ENCODE data around the gene BCL2A1. TPM values are rescaled to one million over a fixed set of nuclear protein-coding genes. Genes with fewer than 3 reads are reported as not detected.
"Not testable (repeated sequence)": the region's sequence is repeated elsewhere in the genome, so short reads cannot be mapped to it uniquely, and the experiment has no call there.

The BCL2A1 gene
- total and polyA plus RNA-seq, 2 experiments from 2014 or later, result 0.18 TPM; not detected in 1

DNA sequence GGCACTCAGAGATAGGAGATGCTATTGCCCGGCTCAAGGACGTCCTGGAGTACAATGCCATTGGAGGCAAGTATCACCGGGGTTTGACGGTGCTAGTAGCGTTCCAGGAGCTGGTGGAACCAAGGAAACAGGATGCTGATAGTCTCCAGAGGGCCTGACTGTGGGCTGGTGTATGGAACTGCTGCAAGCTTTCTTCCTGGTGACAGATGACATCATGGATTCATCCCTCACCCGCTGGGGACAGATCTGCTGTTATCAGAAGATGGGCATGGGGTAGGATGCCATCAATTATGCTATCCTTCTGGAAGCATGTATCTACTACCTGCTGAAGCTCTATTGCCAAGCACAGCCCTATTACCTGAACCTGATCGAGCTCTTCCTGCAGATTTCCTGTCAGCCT is 26.4 kb downstream of the BCL2A1 start:
- Histone ChIP-seq H3K27ac (no peak overlapping the region), H3K27me3 (no peaks in the 10 kb centered on the region)

DNA sequence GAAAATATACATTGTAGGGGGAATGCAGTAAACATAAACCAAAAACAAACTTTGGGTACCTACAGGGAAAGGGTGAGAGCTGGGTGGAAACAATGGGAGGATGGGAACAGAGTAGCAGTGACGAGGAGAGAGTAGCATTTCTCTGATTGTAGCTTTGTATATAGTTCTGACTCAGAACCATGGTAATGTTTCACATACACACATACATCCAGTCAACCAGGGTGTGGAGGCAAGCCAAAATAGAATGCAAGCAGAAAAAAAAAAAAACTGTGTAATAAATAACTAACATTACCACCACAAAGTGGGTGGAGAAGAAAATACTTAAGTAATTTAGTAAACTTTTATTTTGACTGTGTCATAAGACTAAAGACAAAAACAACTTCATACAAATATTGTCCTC is 27.2 kb downstream of the BCL2A1 start:
- no peaks in the 10 kb centered on the region for H3K9me3 ChIP-seq (ENCODE audit: low read depth)
- DNase-seq (ENCODE audit: low read depth in 1 of 2, low spot score in 1 of 2), result peak in 1 of 2 donors; percentile 27
- no peaks in the 10 kb centered on the region for H3K27me3 ChIP-seq
- no peaks in the 10 kb centered on the region for H3K4me1 ChIP-seq (ENCODE audit: low read depth)
- H3K4me3 ChIP-seq, result no peak overlapping the region
- no peaks in the 10 kb centered on the region for H3K36me3 ChIP-seq
- H3K27ac ChIP-seq, result no peak overlapping the region
- TF ChIP-seq CTCF (IDR thresholded peaks at IDR 0.05; ENCODE audit: low read depth, low read length), result no peak

More for the DNA sequence above, 26.4 kb downstream of the BCL2A1 start:
- Histone ChIP-seq H3K36me3 (no peaks in the 10 kb centered on the region), H3K4me1 (ENCODE audit: low read depth) (no peaks in the 10 kb centered on the region), H3K9me3 (ENCODE audit: low read depth) (no peaks in the 10 kb centered on the region), H3K4me3 (no peak overlapping the region)
- no peak for DNase-seq (ENCODE audit: low read depth in 1 of 2, low spot score in 1 of 2)
- no peak for TF ChIP-seq CTCF (IDR thresholded peaks at IDR 0.05; ENCODE audit: low read depth, low read length)

- no peaks in the 10 kb centered on the region for H3K27me3 ChIP-seq
- H3K27ac ChIP-seq, result no peak overlapping the region
- H3K4me1 ChIP-seq (ENCODE audit: low read depth), result no peaks in the 10 kb centered on the region
- no peaks in the 10 kb centered on the region for H3K36me3 ChIP-seq
- TF ChIP-seq CTCF (IDR thresholded peaks at IDR 0.05; ENCODE audit: low read depth, low read length), result no peak
- no peak overlapping the region for H3K4me3 ChIP-seq
- no peak for DNase-seq (ENCODE audit: low read depth in 1 of 2, low spot score in 1 of 2)
- no peaks in the 10 kb centered on the region for H3K9me3 ChIP-seq (ENCODE audit: low read depth)
Measured at GRCh38 chr15:79942741-79943481, 28.1 kb downstream of the BCL2A1 start.

DNA sequence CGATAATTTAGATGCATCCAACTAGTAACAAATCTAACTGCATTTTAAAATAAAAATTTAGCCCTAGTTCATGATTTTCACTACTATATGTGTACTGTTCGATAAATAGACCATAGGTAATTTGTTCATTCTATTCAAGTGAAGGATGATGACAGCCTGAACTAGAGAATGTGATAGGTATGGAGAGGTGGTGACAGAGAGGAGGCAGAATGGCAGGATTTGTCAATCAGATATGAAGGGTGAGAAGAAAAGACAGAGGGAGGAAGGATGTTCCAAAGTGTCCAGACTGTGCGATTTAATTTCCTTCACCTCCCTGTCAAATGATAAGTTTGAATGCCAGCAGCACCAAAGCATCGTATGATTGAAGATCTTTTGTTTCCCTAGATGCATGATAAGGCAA is 31.6 kb downstream of the BCL2A1 start:
- no peaks in the 10 kb centered on the region for H3K27me3 ChIP-seq
- H3K9me3 ChIP-seq (ENCODE audit: low read depth), result no peaks in the 10 kb centered on the region
- H3K36me3 ChIP-seq, result no peaks in the 10 kb centered on the region
- DNase-seq (ENCODE audit: low read depth in 1 of 2, low spot score in 1 of 2), result no peak
- TF ChIP-seq CTCF (IDR thresholded peaks at IDR 0.05; ENCODE audit: low read depth, low read length), result no peak
- H3K4me1 ChIP-seq (ENCODE audit: low read depth), result peaks cover 12% of the 10 kb centered on the region
- no peak overlapping the region for H3K4me3 ChIP-seq
- no peak overlapping the region for H3K27ac ChIP-seq

DNA sequence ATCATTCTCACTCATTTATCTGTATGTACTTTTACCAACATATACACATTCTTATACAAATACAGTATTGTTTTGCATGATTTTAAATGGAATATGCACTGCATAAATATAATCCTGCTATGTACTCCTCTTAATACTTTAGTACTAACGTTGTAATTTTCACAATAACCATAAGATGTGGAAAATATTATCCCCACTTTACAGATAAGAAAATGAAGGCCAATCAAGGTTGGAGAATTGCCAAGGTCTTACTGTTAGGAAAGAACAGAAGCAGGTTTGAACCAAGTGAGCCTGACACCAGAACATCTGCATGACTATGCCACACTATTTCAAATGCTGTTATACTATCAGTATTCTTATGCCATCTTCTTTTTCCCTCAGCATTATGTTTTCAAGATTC is 32.9 kb downstream of the BCL2A1 start:
- no peak for TF ChIP-seq CTCF (IDR thresholded peaks at IDR 0.05; ENCODE audit: low read depth, low read length)
- Histone ChIP-seq H3K4me1 (ENCODE audit: low read depth) (peaks cover 12% of the 10 kb centered on the region), H3K27ac (no peak overlapping the region), H3K36me3 (no peaks in the 10 kb centered on the region), H3K27me3 (no peaks in the 10 kb centered on the region), H3K4me3 (no peak overlapping the region), H3K9me3 (ENCODE audit: low read depth) (no peaks in the 10 kb centered on the region)
- DNase-seq (ENCODE audit: low read depth in 1 of 2, low spot score in 1 of 2), result no peak

DNA sequence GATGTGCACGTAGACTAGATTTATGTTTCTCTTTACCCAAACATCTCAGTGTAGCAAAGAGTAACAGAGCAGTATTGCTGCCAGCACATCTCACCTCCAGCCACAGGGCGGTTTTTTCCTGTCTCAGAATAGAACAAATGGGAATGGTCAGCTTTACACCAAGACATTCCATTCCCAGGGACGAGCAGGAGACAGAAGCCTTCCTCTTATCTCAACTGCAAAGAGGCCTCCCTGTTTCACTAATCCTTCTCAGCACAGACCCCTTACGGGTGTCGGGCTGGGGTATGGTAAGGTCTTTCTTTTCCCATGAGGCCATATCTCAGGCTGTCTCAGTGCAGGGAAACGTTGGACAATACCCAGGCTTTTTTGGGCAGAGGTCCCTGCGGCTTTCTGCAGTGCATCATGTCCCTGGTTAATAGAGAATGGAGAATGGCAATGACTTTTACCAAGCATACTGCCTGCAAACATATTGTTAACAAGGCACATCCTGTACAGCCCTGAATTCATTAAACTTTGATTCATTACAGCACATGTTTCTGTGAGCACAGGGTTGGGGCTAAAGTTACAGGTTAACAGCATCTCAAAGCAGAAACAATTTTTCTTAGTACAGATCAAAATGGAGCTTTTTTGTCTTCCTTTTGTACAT is 35.3 kb downstream of the BCL2A1 start:
- H3K27me3 ChIP-seq; H3K4me3 ChIP-seq; H3K36me3 ChIP-seq; H3K9me3 ChIP-seq (ENCODE audit: low read depth): not testable (repeated sequence)
- Histone ChIP-seq H3K4me1 (ENCODE audit: low read depth) (peaks cover 12% of the 10 kb centered on the region), H3K27ac (peak overlapping the region; percentile 87)
- DNase-seq (ENCODE audit: low read depth in 1 of 2, low spot score in 1 of 2), result peak; percentile 24 to 47

Measured in cardiac muscle cell (in vitro differentiated cells and primary cell).